Measurements from ENCODE around the gene ATAD3A.

DNA sequence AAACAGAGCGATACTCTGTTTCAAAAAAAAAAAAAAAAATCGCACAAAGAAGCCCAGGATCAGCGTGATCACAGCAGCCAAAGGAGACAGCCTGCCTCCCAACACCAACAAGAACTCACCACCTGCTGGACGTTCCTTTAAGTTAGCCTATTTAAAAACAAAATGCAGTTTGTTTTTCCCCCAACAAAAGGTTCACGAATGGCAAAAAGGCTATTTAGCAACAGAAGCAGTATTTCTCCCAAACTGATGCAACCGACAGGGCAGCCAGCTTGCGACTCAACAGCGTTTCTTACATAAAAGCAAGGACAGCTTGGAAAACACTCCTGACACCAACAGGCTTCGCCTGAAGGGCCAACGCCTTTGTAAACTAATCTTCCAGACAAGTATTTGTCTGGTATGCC lies 55.9 kb downstream of the ATAD3A start:
- TF ChIP-seq, protein P1, sequence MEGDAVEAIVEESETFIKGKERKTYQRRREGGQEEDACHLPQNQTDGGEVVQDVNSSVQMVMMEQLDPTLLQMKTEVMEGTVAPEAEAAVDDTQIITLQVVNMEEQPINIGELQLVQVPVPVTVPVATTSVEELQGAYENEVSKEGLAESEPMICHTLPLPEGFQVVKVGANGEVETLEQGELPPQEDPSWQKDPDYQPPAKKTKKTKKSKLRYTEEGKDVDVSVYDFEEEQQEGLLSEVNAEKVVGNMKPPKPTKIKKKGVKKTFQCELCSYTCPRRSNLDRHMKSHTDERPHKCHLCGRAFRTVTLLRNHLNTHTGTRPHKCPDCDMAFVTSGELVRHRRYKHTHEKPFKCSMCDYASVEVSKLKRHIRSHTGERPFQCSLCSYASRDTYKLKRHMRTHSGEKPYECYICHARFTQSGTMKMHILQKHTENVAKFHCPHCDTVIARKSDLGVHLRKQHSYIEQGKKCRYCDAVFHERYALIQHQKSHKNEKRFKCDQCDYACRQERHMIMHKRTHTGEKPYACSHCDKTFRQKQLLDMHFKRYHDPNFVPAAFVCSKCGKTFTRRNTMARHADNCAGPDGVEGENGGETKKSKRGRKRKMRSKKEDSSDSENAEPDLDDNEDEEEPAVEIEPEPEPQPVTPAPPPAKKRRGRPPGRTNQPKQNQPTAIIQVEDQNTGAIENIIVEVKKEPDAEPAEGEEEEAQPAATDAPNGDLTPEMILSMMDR (conservative IDR thresholded peaks at IDR 0.05; ENCODE audit: low read depth in 2 of 2): no peak
- TF ChIP-seq, protein P2, sequence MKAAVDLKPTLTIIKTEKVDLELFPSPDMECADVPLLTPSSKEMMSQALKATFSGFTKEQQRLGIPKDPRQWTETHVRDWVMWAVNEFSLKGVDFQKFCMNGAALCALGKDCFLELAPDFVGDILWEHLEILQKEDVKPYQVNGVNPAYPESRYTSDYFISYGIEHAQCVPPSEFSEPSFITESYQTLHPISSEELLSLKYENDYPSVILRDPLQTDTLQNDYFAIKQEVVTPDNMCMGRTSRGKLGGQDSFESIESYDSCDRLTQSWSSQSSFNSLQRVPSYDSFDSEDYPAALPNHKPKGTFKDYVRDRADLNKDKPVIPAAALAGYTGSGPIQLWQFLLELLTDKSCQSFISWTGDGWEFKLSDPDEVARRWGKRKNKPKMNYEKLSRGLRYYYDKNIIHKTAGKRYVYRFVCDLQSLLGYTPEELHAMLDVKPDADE (IDR thresholded peaks at IDR 0.05): no peak
- no peak for TF ChIP-seq POLR2AphosphoS5 (IDR thresholded peaks at IDR 0.05; ENCODE audit: low read depth)
- TF ChIP-seq CREB1 (CRISPR knock-in tag; IDR thresholded peaks at IDR 0.05; ENCODE audit: low read depth): no peak
- no peak for TF ChIP-seq EZH2phosphoT487 (IDR thresholded peaks at IDR 0.05; ENCODE audit: unreplicated experiment)
- TF ChIP-seq STAT1 (IDR thresholded peaks at IDR 0.05; ENCODE audit: unreplicated experiment): no peak

All from GM23338 (cell line).